Upper lobe of left lung (tissue), 6 donors: ENCODE measurements around the gene PAPPA. TPM values are rescaled to one million over a fixed set of nuclear protein-coding genes. Genes with fewer than 3 reads are reported as not detected.
A peak's percentile ranks its signal among the peaks of the same experiment; 100 is the strongest.

Source experiments
- ATAC-seq, 2 donors: fragments of 200-7000 bp; cut with Tn5 transposase; one replicate each; pipeline ENCODE4 v1.9.1; 2022; ENCODE audit warnings: mild to moderate bottlenecking in 2 of 2, moderate library complexity in 2 of 2; ENCODE audit not compliant: low FRiP score in 2 of 2
- DNase-seq, 2 donors: peaks; one replicate each; pipeline ENCODE4 v3.0.0-alpha.2; 2019 to 2020
- H3K27ac ChIP-seq, 4 donors: fragments of 200-600 bp; sonication (generic); one replicate each; pipeline ENCODE4 v1.5.1; 2016 to 2019
- H3K27me3 ChIP-seq, 4 donors: fragments of 200-600 bp; sonication (generic); one replicate each; pipeline ENCODE4 v1.5.1; 2017 to 2019
- H3K36me3 ChIP-seq, 4 donors: fragments of 200-600 bp; sonication (generic); one replicate each; pipeline ENCODE4 v1.5.1; 2016 to 2019
- H3K4me1 ChIP-seq, 4 donors: fragments of 200-600 bp; sonication (generic); one replicate each; pipeline ENCODE4 v1.5.1; 2018 to 2019
- H3K4me3 ChIP-seq, 4 donors: fragments of 200-600 bp; sonication (generic); one replicate each; pipeline ENCODE4 v1.5.1; 2017 to 2019; ENCODE audit warnings: mild to moderate bottlenecking in 2 of 4, moderate library complexity in 1 of 4
- H3K9me3 ChIP-seq, 4 donors: fragments of 200-600 bp; sonication (generic); one replicate each; pipeline ENCODE4 v1.5.1; 2018 to 2019
- EP300 ChIP-seq, 4 donors: sonication (generic); formaldehyde crosslinking; IDR thresholded peaks; one replicate each; pipeline ENCODE4 v1.5.1; 2017; ENCODE audit warnings: antibody characterized with exemption in 4 of 4, control low read depth in 2 of 4
- POLR2A ChIP-seq, 4 donors: fragments of 450-650 bp; IDR thresholded peaks; one replicate each; pipeline ENCODE4 v1.5.1; 2016 to 2017; ENCODE audit warnings: antibody characterized with exemption in 4 of 4, mild to moderate bottlenecking in 2 of 4
- POLR2AphosphoS5 ChIP-seq, 2 donors: sonication (generic); formaldehyde crosslinking; IDR thresholded peaks; one replicate each; pipeline ENCODE4 v1.5.1; 2017; ENCODE audit warnings: antibody characterized with exemption in 2 of 2
- WGBS, 2 donors: methylation state at CpG; one replicate each; pipeline ENCODE4 v1.1.5; 2017 to 2018; 5-methylcytosine and 5-hydroxymethylcytosine counted together
- total RNA-seq, 6 donors: library from RNA; depleted of rRNA in 4 of 6; stranded (reverse); fragments of >200 nt in 4 of 6; gene quantifications; one replicate each; pipeline versions ENCODE4 v1.1.0 to v1.2.1, GENCODE V29; 2016 to 2021
- TF ChIP-seq, protein P1 (sequence below), 6 experiments: fragments of 450-650 bp in 4 of 6; fragments of 200-600 bp in 2 of 6; sonication (generic) in 2 of 6; IDR thresholded peaks; one replicate each; pipeline ENCODE4 v1.5.1; 2016 to 2019; ENCODE audit warnings: antibody characterized with exemption in 6 of 6
- donor health status: DM: no; HTN: no; CAD: no; lungs with moderate emphysema.
- donor health status: DM: no; HTN: yes; CAD: no; lungs with severe emphysema.

The PAPPA gene
- total RNA-seq, 6 donors from 2014 or later: 0.46 to 2.9 (median 1.1) TPM

DNA sequence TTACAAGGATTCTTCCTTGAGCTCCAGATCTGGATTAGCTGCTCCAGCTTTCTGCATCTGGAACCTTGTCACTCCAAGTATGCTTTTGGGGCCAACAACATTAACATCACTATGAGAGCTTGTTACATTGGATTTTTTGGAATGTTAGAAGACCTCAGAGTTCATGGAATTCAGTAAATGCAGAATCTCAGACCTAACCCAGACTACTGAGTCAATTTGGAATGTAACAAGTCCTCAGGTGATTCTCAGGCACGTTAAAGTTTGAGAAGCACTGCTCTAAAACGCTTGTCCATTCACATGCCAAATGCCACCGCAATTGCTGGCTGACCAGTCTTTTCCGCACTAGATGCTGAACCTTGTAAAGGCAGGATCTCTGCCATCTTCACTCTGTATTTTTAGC lies 282.1 kb downstream of the PAPPA start:
- no peak overlapping the region for H3K27ac ChIP-seq
- H3K4me3 ChIP-seq: no peak overlapping the region
- H3K9me3 ChIP-seq: no peaks in the 10 kb centered on the region
- TF ChIP-seq, protein P1, sequence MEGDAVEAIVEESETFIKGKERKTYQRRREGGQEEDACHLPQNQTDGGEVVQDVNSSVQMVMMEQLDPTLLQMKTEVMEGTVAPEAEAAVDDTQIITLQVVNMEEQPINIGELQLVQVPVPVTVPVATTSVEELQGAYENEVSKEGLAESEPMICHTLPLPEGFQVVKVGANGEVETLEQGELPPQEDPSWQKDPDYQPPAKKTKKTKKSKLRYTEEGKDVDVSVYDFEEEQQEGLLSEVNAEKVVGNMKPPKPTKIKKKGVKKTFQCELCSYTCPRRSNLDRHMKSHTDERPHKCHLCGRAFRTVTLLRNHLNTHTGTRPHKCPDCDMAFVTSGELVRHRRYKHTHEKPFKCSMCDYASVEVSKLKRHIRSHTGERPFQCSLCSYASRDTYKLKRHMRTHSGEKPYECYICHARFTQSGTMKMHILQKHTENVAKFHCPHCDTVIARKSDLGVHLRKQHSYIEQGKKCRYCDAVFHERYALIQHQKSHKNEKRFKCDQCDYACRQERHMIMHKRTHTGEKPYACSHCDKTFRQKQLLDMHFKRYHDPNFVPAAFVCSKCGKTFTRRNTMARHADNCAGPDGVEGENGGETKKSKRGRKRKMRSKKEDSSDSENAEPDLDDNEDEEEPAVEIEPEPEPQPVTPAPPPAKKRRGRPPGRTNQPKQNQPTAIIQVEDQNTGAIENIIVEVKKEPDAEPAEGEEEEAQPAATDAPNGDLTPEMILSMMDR (IDR thresholded peaks at IDR 0.05): no peak
- no peak for TF ChIP-seq EP300 (IDR thresholded peaks at IDR 0.05)
- TF ChIP-seq POLR2A (IDR thresholded peaks at IDR 0.05): no peak
- H3K36me3 ChIP-seq: no peaks in the 10 kb centered on the region
- H3K27me3 ChIP-seq: no peaks in the 10 kb centered on the region
- no peak for DNase-seq
- WGBS, 2 donors: 73 to 82% methylated on average over 3 of the region's 4 CpGs
- ATAC-seq: no peak
- no peaks in the 10 kb centered on the region for H3K4me1 ChIP-seq

DNA sequence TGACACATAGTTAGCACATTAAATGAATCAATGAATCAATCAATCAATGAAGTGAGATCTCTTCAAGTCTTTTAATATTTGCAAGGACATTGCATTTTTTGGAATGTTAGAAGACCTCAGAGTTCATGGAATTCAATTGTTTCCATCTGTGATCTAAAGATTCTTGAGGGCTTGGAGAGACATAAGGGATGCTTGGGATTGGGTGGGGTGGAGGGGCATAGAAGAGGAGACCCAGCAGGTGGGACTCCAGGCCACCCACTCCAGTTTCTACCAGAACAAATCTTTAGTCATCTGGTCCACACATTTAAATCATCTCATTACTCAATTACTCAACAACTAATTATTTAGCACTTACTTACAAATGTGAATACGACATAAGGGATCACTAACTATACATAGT lies 282.5 kb downstream of the PAPPA start:
- H3K4me3 ChIP-seq: no peak overlapping the region
- TF ChIP-seq POLR2AphosphoS5 (IDR thresholded peaks at IDR 0.05) (no peak), POLR2A (IDR thresholded peaks at IDR 0.05) (no peak)
- 89 to 91% methylated on average over 1 of the region's 1 CpG for WGBS, 2 donors
- no peaks in the 10 kb centered on the region for H3K27me3 ChIP-seq
- ATAC-seq: no peak
- no peak overlapping the region for H3K27ac ChIP-seq
- no peaks in the 10 kb centered on the region for H3K36me3 ChIP-seq
- H3K9me3 ChIP-seq: no peaks in the 10 kb centered on the region
- no peak for DNase-seq
- no peaks in the 10 kb centered on the region for H3K4me1 ChIP-seq

DNA sequence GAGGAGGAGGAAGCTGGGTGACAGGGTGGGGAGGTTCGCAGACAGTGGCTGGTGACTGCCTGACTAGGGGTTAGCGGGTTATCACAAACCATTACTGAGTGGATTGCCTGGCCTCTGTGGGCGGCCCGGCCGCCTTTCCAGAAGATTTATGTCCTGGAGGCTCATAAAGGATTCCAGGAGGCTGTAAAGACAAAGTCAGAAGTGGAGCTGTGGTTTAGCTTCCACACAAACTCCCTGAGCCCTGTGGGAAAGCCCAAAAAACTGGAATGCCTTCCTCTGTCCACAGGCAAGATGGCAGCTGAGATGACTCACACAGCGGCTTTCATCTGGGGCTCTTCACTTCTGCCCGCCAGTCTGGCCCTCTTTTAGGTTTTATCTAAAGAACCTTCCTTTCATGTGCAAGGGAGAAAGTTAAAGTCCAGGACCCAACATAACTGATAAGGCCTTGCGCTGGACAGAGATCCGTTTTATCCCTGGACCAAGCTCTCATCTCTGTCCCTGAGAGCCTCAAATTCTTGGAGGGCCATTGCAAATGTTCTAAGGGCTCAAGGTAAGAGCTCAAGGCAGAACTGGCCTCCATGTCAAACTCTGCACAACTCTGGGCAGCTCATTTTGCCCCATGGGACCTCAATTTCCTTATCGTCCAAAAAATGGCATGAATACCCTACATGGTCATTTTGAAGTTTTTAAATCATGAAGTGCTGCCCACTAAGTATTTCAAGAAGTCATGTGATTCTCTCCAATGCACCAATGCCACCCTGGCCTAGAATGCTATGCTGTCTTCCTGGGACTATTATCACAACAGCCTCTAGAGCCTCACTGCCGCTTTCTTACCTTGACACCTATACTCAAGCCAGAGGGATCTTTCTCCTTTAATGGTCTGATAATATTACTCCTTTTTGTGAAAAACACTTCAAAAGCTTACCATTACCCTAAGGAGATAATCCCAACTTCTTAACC lies 284.1 kb downstream of the PAPPA start:
- H3K27ac ChIP-seq: no peak overlapping the region
- DNase-seq (peak in 1 of 2 donors; percentile 7), ATAC-seq (no peak)
- H3K36me3 ChIP-seq: no peaks in the 10 kb centered on the region
- H3K4me1 ChIP-seq: no peaks in the 10 kb centered on the region
- H3K4me3 ChIP-seq: no peak overlapping the region
- 80 to 90% methylated on average over 10 of the region's 11 CpGs for WGBS, 2 donors
- no peaks in the 10 kb centered on the region for H3K27me3 ChIP-seq
- TF ChIP-seq POLR2A (IDR thresholded peaks at IDR 0.05) (no peak), EP300 (IDR thresholded peaks at IDR 0.05) (no peak), POLR2AphosphoS5 (IDR thresholded peaks at IDR 0.05) (no peak)
- TF ChIP-seq, protein P1 (IDR thresholded peaks at IDR 0.05): no peak
- no peaks in the 10 kb centered on the region for H3K9me3 ChIP-seq

DNA sequence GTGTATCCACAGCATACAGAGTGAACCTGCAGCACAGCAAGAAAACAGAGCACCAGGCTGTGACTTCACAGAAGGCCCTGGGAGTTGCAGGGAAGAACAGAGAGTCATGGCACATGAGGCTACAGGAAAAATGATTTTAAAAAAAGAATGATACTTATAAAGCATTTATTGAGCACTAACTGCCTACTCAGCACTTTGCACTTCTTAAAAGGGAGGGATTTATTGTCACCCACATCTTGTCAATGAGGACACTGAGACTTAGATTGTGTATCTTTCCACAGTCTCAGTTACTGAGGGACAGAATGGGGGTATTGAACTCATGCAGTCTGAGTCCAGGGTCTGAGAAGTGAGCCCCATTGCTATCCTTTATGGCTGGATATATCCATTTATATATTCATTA lies 288.9 kb downstream of the PAPPA start:
- ATAC-seq: no peak
- TF ChIP-seq, protein P1 (IDR thresholded peaks at IDR 0.05): no peak
- no peak for TF ChIP-seq POLR2A (IDR thresholded peaks at IDR 0.05)
- no peak for TF ChIP-seq EP300 (IDR thresholded peaks at IDR 0.05)
- no peak for TF ChIP-seq POLR2AphosphoS5 (IDR thresholded peaks at IDR 0.05)
- Histone ChIP-seq H3K9me3 (no peaks in the 10 kb centered on the region), H3K36me3 (no peaks in the 10 kb centered on the region), H3K4me1 (no peaks in the 10 kb centered on the region), H3K27me3 (no peaks in the 10 kb centered on the region), H3K4me3 (no peak overlapping the region), H3K27ac (no peak overlapping the region)
- no peak for DNase-seq

DNA sequence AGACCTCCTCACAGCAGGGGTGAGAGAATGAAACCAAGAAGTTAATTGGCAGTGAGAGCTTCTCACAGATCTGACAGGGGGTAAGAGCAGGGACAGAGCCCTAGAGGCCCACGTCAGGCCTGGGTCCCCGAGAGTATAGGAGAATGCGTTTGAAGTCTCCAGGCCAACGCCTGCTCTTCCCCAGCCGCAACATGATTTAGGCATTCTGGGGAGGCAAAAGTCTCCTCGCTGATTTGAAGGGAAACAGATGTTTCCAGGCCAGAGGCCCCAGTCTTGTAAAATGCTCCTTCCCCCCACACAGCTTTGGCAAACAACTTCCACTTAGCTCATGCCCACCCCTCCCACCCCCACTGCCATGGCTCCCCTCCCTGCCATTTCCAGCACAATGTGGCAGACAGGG lies 294.3 kb downstream of the PAPPA start:
- peak in 1 of 2 donors; percentile 19 for ATAC-seq

More for the DNA sequence above, 294.3 kb downstream of the PAPPA start:
- Histone ChIP-seq H3K4me1 (peaks cover 0 to 3% (median 0%) of the 10 kb centered on the region in 4 donors), H3K36me3 (no peaks in the 10 kb centered on the region), H3K9me3 (no peaks in the 10 kb centered on the region), H3K27me3 (no peaks in the 10 kb centered on the region), H3K27ac (no peak overlapping the region), H3K4me3 (no peak overlapping the region)
- no peak for DNase-seq
- 18 to 27% methylated on average over 6 of the region's 6 CpGs for WGBS, 2 donors
- no peak for TF ChIP-seq POLR2AphosphoS5 (IDR thresholded peaks at IDR 0.05)
- TF ChIP-seq, protein P1 (IDR thresholded peaks at IDR 0.05): no peak
- no peak for TF ChIP-seq POLR2A (IDR thresholded peaks at IDR 0.05)
